Cardiac muscle cell (in vitro differentiated cells and primary cell): ENCODE measurements around the gene MXD4. TPM values are rescaled to one million over a fixed set of nuclear protein-coding genes. Genes with fewer than 3 reads are reported as not detected.

Source experiments
- DNase-seq, 2 donors: peaks; one replicate each; pipeline versions ENCODE4 v3.0.0 to v3.0.0-alpha.2; 2010 to 2017; ENCODE audit warnings: low read depth in 1 of 2, low spot score in 1 of 2
- H3K27ac ChIP-seq: fragments of 200-600 bp; sonication (generic); 2 replicates; pipeline ENCODE4 v1.5.1; 2016
- H3K27me3 ChIP-seq: fragments of 200-600 bp; sonication (generic); 2 replicates; pipeline ENCODE4 v1.6.0; 2016; ENCODE audit warnings: control low read depth
- H3K36me3 ChIP-seq: fragments of 200-600 bp; sonication (generic); 2 replicates; pipeline ENCODE4 v1.5.1; 2016; ENCODE audit warnings: control low read depth
- H3K4me1 ChIP-seq: fragments of 200-600 bp; sonication (generic); 2 replicates; pipeline ENCODE4 v1.8.1; 2017; ENCODE audit warnings: low read depth, mild to moderate bottlenecking, mixed run types
- H3K4me3 ChIP-seq: fragments of 200-600 bp; sonication (generic); 2 replicates; pipeline ENCODE4 v1.5.1; 2016; ENCODE audit warnings: mild to moderate bottlenecking
- H3K9me3 ChIP-seq: fragments of 200-600 bp; sonication (generic); 2 replicates; pipeline ENCODE4 v1.5.1; 2017; ENCODE audit warnings: low read depth, mild to moderate bottlenecking, control low read depth
- polyA plus RNA-seq: library from polyadenylated mRNA; unstranded; fragments of >200 nt; fragmentation: Nextera tagmentation; extraction: Ambion mirVana; gene quantifications from 2 replicates; pipeline ENCODE4 v1.2.1, GENCODE V29; 2016
- total RNA-seq: library from RNA; depleted of rRNA; stranded (reverse); fragments of >200 nt; gene quantifications from 2 replicates; pipeline ENCODE4 v1.2.3, GENCODE V29; 2016
- TF ChIP-seq, protein P1 (sequence below): IDR thresholded peaks from 2 replicates; pipeline ENCODE4 v1.5.1; 2012; ENCODE audit warnings: low read depth, mild to moderate bottlenecking, low read length

The MXD4 gene
- total and polyA plus RNA-seq, 2 experiments from 2014 or later: 45.5 to 64.0 TPM

- Histone ChIP-seq H3K27ac (no peak overlapping the region), H3K4me3 (no peak overlapping the region), H3K27me3 (no peaks in the 10 kb centered on the region), H3K9me3 (no peaks in the 10 kb centered on the region), H3K36me3 (peaks cover 10% of the 10 kb centered on the region), H3K4me1 (no peaks in the 10 kb centered on the region)
- no peak for DNase-seq
- TF ChIP-seq, protein P1, sequence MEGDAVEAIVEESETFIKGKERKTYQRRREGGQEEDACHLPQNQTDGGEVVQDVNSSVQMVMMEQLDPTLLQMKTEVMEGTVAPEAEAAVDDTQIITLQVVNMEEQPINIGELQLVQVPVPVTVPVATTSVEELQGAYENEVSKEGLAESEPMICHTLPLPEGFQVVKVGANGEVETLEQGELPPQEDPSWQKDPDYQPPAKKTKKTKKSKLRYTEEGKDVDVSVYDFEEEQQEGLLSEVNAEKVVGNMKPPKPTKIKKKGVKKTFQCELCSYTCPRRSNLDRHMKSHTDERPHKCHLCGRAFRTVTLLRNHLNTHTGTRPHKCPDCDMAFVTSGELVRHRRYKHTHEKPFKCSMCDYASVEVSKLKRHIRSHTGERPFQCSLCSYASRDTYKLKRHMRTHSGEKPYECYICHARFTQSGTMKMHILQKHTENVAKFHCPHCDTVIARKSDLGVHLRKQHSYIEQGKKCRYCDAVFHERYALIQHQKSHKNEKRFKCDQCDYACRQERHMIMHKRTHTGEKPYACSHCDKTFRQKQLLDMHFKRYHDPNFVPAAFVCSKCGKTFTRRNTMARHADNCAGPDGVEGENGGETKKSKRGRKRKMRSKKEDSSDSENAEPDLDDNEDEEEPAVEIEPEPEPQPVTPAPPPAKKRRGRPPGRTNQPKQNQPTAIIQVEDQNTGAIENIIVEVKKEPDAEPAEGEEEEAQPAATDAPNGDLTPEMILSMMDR: no peak
These were observed 8.5 kb downstream of the MXD4 start for GRCh38 chr4:2253160-2254084.

GRCh38 chr4:2252530-2253091 lies 9.3 kb downstream of the MXD4 start:
- TF ChIP-seq, protein P1: no peak
- H3K36me3 ChIP-seq: peaks cover 10% of the 10 kb centered on the region
- DNase-seq: no peak

GRCh38 chr4:2251795-2252529 lies 9.9 kb downstream of the MXD4 start:
- Histone ChIP-seq H3K9me3 (no peaks in the 10 kb centered on the region), H3K4me1 (no peaks in the 10 kb centered on the region), H3K27ac (no peak overlapping the region), H3K36me3 (peaks cover 10% of the 10 kb centered on the region), H3K4me3 (no peak overlapping the region), H3K27me3 (no peaks in the 10 kb centered on the region)
- TF ChIP-seq, protein P1: no peak
- no peak for DNase-seq

More at GRCh38 chr4:2252530-2253091, 9.3 kb downstream of the MXD4 start:
- H3K27me3 ChIP-seq: no peaks in the 10 kb centered on the region
- no peak overlapping the region for H3K27ac ChIP-seq
- no peaks in the 10 kb centered on the region for H3K4me1 ChIP-seq
- no peak overlapping the region for H3K4me3 ChIP-seq
- no peaks in the 10 kb centered on the region for H3K9me3 ChIP-seq

GRCh38 chr4:2251073-2251794 lies 10.7 kb downstream of the MXD4 start:
- no peak for DNase-seq

More at GRCh38 chr4:2251073-2251794, 10.7 kb downstream of the MXD4 start:
- H3K4me3 ChIP-seq: no peak overlapping the region
- no peak overlapping the region for H3K27ac ChIP-seq
- H3K4me1 ChIP-seq: no peaks in the 10 kb centered on the region
- no peaks in the 10 kb centered on the region for H3K9me3 ChIP-seq
- peaks cover 10% of the 10 kb centered on the region for H3K36me3 ChIP-seq
- no peaks in the 10 kb centered on the region for H3K27me3 ChIP-seq
- TF ChIP-seq, protein P1: no peak
